ENCODE data around the gene SREK1IP1.
"Not testable (repeated sequence)": the region's sequence is repeated elsewhere in the genome, so short reads cannot be mapped to it uniquely, and the experiment has no call there.

SREK1IP1 gene

DNA sequence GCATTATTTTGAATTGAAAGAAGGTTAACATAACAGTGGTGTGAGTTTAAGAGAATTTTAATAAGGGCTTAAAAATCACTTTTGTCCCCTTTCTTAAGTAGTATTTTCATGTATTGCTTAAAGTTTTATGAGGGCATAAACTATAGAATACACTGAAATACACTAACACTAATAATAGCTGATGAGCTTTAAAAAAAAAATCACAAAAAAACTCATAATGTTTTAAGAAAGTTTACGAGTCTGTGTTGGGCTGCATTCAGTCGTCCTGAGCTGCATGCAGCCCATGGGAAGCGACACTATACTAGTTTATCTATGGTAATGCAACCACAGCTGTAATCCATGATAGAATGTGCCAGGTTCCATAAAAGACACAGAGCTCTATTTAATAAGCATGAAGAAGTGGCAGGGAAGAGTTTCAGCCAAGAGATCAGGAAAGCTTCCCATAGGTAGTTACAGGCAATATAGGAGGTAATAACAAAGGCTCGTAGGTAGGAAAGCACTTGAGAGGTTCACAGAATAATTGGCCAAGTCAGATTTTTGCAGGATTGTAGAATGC is 4.5 kb downstream of the SREK1IP1 start:
- DNase-seq, result no peak

DNA sequence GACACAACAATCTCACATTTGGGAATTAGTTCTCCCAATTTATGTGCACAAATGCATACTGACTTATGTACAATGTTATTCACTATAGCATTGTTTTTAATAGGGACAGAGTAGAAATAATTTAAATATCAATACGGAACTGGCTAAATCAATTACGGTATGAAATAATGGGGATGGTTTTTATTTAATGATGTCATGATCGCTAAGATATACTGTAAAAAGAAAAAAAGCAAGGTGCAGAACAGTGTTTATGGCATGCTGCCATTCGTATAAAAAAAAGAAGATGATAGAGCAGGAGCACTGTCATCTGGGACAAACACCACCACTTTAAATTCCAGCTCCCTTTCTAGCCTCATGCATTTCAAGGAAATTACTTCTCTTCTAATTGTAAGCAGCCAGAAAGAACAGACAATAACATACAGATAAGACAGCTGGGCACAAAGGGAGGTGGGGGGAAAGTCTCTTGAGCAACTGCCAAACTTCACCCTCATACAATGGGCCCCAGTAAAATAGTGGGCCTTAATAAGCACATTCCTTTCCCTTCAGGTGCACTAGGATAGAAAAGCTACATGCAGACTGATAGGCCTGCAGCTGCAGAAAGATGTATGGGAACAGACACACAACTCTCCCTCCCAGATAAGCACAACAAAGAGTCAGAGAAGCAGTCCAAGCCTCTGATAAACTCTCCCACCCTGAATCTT is 8.4 kb downstream of the SREK1IP1 start:
- no peak for DNase-seq

DNA sequence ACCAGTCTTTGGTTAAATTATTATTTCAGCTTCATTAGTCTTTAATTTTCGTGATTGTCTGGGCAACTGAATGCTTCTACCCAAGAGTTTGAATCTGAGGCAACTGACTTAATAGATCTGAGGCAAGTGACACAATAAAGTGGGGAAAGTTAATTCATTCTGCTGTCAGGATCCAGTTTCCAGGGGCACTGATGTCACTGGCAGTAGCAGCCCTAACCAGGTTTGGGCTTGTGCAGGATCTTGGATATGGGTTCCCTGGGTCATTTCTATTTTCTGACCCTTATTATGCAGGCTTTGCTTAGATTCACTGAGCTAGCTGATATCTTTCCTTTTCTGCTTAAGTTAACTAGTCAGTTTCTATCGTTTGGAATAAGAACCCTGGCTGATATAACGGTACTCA is 9.6 kb downstream of the SREK1IP1 start:
- no peak for DNase-seq

DNA sequence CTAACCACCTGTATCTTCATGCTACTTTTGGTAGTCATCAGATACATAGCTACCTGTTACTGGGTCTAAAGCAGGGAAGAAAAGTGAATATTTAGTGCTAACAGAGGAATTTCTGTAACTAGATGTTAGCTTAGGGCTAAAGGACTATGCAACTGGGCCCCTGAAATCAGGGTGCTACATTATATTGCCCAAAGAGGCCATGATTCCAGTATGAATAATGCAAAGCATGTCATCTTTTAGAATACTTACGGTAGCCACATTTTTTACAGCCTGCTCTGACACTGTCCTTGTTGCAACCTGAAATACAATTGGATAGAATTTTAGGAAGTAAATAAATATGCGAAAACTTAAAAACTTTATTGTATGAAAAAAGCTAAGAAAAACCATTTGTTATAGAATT is 14.4 kb downstream of the SREK1IP1 start:
- DNase-seq, result no peak

DNA sequence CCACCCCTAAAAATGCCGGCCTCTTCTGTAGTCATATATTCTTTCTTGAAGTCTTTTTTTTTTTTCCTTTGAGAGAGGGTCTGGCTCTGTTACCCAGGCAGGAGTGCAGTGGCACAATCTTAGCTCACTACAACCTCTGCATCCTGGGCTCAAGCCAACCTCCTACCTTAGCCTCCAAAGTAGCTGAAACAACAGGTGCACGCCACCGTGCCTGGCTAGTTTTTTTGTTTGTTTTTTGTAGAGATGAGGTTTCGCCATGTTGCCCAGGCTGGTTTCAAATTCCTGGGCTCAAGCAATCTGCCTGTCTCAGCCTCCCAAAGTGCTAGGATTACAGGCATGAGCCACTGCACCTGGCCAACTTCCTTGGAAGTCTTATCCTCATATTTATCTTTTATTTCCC is 19.1 kb downstream of the SREK1IP1 start:
- no peak for DNase-seq

DNA sequence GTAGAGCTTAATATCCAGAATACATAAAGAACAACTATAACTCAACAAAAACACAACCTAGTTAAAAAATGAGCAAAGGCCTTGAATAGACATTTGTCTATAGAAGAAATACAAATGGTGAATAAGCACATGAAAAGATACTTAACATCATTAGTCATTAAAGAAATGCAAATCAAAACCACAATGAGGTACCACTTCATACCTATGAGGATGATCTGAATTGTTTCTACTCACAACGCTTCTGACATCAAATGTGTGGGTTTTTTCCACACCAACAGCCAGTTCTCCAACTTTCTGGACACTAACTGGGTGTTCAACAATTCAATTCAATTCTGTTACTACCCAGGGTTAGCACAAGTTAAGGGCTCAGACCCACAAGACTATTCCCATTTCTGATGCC is 22.0 kb downstream of the SREK1IP1 start:
- DNase-seq, result no peak

DNA sequence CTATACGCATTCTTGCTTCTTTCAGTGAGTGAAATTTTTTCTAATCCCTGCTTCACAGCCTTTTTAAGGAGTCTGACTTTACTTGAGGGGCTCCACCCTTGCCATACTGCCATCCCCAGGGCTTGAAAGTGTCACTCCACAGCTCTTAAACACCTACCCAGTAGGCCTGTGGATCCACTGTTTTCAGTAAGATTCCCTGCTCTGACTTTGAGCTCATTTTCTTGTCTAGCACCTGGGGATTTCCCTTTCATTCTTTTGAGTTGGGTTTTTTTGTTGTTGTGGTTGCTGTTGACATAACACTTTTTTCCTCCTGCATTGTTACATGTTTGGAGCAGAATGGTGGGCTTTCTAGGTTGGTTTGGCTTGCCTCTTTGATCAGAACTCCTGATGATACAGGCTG is 23.6 kb downstream of the SREK1IP1 start:
- no peak for DNase-seq

DNA sequence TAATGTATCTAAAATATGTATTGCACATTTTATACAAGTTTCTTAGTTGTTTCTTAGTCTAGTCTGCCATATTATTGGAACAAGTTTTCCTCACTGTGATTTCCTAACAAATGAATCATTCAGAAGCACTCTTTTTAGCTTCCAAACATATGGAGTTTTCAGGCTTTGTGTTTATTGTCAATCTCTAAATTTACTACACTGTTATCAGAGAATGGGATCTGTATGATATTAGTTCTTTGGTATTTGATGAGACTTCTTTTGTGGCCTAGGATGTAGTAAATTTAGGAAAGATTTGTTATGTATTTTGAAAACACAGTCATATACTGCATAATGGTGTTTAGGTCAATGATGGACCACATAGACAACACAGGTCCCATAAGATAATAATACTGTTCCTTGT is 25.7 kb downstream of the SREK1IP1 start:
- no peak for DNase-seq

DNA sequence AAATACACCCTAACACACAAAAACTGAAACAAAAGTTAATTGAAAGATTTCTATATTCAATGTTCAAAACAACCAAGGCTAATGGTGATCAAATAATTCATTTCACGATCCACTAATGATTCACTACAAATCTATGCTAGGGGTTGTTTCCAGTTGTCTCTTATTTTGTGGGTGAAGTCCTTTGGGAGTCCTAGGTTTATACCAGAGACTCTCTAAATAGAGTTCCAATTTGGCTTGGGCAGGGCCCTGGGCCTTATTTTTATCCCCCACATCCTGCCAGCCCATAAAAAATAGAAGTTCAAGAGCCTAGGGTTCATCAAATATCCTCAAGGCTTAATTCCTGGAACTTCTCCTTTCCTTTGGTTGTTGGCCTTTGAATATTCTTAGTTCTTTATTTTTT is 26.1 kb downstream of the SREK1IP1 start:
- no peak for DNase-seq

DNA sequence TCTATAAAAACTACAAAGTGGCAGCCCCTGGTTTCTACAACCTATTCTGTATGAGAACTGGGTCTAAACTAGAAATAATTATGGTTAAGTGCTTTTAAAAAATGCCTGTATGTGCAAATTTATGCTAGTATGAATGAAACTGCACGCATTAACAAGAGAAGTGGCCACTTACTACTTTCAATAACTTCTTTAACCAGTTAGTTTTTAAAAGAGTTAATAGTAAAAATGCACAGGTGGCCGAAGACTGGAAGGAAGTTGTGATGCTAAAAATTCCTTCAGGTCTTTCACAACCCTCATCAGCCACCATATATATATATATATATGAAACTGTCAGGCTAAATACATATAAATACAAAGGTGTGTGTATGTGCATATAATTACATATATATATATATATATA is 41.3 kb downstream of the SREK1IP1 start:
- DNase-seq, result no peak

DNA sequence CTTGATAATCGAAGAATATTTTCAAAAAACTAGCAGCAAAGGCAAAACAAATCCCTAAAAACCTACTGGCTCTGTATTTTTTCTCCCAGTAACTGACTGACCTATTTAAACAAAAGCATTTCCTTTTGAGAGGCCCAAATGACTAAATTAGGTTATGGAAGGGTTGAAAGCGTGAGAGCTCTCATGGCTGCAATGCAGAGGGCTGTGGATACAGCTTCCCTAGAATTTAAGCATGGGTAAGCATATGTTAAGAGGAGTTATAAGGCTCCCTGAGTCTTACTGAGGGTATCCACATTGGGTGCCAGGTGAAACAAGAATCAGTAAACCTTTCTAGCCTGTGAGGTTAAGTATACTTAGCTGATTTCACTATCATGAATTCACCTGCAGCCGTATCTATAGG is 45.9 kb downstream of the SREK1IP1 start:
- DNase-seq, result no peak

DNA sequence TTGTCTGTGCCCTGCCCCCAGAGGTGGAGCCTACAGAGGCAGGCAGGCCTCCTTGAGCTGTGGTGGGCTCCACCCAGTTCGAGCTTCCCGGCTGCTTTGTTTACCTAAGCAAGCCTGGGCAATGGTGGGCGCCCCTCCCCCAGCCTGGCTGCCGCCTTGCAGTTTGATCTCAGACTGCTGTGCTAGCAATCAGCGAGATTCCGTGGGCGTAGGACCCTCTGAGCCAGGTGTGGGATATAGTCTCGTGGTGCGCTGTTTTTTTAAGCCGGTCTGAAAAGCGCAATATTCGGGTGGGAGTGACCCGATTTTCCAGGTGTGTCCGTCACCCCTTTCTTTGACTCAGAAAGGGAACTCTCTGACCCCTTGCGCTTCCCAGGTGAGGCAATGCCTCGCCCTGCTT is 54.0 kb downstream of the SREK1IP1 start:
- not testable (repeated sequence) for DNase-seq

DNA sequence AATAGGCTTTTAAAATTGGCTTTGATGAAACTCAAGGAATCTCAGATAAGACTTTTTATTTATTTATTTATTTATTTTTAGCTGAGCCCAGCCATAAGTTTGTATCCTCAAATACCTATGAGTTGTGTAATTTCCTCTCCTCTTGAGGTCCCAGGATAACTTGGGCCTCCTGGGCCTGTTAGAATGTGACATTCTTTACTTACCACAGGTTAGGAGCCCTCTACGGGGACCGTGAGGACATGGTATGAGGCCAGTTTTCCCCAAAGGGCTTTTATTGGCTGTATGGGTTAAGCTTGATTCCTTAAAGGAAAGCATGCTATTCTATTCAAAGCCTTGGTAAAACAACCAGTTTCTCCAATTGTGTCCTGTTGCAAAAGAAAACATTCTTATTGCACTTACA is 61.3 kb downstream of the SREK1IP1 start:
- DNase-seq, result no peak

DNA sequence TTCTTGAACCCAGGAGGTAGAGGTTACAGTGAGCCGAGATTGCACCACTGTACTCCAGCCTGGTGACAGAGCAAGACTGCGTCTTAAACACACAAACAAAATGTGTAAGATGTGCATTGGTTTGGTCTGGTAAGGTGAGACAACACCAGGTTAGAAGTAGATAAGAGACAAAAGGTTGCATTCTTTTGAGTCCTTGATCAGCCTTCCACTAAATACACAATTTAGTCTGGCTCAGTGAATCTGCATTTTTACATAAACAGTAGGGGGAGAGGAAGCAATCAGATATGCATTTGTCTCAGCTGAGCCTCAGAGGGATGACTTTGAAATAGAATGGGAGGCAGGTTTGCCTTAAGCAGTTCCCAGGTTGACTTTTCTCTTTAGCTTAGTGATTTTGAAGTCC is 62.4 kb downstream of the SREK1IP1 start:
- not testable (repeated sequence) for DNase-seq

DNA sequence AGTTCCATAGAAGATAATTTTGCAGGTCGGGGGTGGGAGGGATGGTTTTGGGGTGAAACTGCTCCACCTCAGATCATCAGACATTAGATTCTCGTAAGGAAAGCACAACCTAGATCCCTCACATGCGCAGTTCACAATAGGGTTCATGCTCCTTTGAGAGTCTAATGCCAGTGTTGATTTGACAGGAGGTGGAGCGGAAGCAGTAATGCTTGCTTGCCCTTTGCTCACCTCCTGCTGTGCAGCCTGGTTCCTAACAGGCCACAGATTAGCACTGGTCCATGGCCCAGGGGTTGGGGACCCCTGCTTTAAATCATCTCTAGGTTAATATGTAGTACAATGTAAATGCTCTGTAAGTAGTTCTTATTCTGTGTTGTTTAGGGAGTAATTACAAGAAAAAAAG is 67.7 kb downstream of the SREK1IP1 start:
- DNase-seq, result no peak

DNA sequence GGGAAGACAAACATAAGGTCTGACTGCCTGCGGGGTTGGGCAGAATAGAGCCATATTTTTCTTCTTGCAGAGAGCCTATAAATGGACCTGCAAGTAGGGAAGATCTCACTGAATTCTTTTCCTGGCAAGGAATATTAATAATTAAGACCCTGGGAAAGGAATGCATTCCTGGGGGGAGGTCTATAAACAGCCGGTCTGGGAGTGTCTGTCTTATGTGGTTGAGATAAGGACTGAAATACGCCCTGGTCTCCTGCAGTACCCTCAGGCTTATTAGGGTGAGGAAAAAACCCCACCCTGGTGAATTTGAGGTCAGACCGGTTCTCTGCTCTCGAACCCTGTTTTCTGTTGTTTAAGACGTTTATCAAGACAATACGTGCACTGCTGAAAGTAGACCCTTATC is 72.1 kb downstream of the SREK1IP1 start:
- not testable (repeated sequence) for DNase-seq

DNA sequence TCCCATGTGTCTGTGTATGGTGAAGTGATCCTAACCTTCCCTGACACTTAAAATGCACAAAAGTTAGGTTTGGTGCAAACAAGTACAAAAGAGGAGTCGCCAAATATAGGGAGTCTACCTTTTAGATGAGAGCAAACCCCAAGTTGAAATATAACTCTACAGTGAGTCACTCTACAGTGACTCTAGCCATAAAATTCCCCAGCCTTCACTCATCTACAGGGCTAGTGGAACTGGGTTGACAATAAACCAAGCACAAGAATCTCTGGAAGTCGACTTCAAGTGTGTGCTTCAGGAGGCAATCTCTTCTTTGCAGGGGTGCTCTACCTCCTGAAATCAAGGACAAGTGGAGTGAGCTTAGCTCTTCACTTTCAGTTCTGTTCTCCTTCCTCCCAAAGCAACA is 74.9 kb downstream of the SREK1IP1 start:
- DNase-seq, result no peak

DNA sequence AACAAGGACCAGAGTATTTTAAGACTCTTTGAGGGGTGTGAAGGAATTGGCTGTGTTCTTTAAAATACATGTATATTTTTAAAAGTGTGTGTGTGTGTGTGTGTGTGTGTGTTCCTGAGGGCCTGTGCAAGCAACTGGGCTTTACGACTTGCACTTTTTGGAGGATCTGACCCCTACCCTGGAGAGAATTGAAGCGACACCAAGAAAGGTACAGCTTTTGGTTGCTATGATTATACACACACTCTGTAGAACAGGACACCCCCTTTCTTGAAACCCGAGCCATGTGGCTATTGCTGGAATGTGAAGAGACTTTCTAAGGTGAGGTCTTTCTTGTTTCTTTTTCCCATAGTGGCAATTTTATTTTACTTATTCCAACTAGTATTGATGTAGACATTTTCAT is 77.2 kb downstream of the SREK1IP1 start:
- DNase-seq, result no peak

DNA sequence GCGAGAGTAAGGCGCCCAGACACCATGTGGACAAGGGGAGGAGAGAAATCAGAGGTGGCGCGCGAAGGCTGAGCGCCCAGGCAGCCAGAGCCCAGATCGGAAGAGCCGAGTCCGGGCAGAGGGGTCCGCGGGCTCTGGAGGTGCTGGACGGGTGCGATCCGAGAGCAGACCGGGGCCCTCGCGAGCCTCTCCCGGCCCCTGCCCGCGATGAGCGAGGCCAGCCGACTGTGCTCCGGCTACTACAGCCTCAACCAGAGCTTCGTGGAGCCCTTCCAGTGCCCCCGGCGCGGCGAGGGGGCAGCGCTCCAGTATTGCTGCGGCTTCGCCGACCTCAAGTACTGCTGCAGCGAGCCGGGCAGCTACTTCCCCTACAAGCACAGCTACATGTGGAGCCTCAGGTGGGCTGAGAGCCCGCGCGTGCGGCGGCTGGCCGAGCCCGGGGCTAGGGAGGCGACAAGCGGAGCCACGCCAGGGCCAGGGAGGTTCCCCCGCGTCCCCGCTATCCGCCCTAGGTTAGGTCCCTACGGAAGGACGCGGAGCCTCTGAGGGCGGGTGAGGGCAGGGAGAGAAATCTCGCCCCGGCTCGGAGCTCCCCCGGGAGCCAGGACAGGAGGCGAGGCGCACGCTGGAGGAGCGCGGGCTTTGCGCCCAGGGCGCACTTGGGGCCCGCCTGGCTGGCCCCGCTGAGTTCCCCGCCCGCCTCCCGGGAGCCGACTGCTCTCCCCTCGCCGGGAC is 77.9 kb downstream of the SREK1IP1 start, which contains the start of gene SHISAL2B:
TSS of gene SHISAL2B (plus strand) at position 87 of the 735 bp plus-strand sequence. CDS start at position 208, 121 bp downstream.
- peak; percentile 89 for DNase-seq

DNA sequence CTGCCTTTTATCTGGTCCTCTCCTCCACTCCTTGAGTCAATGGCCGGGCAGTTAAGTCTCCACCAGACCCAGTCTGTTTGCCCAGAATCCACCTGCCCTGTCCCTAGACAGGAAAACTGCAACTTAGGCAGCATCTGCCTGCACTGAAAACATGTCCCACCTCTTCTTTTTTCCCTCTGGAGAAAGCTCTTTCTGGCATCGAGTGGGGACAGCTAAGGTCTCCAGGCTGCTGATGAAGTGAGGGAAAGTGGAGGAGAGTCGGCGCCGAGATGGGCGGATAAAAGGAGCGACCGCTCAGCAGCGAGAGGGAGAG is 78.4 kb downstream of the SREK1IP1 start:
- no peak for DNase-seq

DNA sequence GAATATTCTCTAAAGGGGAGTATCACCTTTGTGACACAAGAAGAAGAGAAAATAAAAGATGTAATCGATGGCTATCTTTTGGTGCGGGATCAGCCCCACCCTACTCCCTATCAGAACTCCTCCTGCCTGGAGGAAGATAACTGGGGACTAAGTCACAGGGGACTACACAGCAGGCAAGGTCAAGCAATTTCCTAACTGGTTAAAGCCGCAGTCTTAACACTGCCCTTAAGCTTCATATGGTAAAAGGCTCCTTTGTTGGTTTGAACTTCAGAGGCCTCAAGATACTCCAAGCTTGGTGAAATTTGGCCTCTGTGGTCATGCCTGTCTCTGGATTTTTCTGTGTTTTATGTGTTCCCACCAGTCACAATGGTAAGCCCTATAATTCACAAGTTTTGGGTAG is 79.5 kb downstream of the SREK1IP1 start:
- DNase-seq, result no peak

DNA sequence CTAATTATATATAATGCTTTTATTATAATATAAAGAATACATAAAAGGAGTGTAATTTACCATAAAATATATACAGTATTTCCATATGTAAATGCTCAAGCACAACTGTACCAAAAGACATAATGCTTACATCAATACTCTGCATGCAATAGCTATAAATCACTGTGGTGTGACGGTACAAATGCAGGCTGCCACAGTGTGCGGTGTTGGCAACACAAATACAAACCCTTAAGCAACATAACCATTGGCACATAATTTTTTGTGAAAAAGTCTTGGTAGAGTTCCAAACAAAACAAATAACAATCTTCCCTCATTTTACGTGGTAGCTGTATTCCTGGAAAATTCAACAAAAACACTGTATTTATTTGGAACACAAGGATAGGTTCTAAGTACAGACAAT is 80.1 kb downstream of the SREK1IP1 start:
- DNase-seq, result no peak

DNA sequence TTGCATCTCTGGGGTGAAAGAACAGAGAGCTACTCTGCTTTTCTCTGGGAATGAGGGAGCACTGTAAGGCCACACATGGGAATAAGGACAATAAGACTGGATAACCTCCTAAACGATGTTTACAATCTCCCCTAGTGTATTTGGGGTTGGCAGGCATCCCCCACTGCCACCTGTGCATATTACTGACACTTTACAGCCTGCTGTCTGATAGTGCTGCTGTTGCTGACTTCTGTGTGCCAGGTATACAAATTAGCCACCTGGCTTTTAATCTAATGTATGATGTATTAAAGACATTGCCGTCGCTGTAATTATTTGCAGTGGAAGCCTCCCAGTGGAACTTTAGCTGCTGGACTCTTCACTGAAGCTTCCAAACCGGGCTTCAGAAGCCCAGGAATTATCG is 82.6 kb downstream of the SREK1IP1 start:
- peak; percentile 29 for DNase-seq

DNA sequence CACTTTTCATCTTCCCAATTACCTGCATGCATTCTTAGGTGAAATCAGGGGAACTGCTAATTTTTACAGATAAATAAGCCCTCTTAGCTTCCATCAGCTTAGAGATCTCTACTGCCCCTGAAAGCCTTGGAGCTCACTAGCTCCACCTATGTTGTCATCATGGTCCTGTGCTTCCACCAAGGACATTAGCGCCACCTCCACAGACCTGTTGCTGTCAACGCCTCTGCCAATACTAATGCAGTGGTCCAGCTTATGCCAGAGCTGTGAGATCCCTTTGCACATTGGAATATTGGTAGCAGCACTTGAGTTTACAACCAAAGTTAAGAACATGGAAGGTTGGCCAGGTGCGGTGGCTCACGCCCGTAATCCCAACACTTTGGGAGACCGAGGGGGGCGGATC is 85.9 kb downstream of the SREK1IP1 start:
- peak; percentile 13 for DNase-seq

DNA sequence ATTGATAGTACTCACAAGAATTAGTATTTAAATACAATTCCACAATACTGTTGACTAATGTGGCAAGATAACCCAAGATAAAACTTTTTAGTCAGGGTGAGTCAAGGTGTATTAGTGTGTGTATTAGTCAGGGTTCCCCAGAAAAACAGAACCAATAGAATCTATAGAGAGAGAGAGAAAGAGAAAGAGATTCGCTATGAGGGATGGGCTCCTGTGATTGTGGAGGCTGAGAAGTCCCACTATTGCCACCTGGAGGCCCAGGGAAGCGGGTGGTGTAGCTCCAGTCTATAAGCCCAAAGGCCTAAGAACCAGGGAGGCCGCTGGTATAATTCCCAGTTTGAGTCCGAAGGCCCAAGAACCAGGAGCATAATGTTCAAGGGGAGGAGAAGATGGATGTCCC is 88.2 kb downstream of the SREK1IP1 start:
- DNase-seq, result peak; percentile 79
